ENCODE measurements around the gene XPO6.
"Not testable (repeated sequence)": the region's sequence is repeated elsewhere in the genome, so short reads cannot be mapped to it uniquely, and the experiment has no call there.

Gene XPO6

DNA sequence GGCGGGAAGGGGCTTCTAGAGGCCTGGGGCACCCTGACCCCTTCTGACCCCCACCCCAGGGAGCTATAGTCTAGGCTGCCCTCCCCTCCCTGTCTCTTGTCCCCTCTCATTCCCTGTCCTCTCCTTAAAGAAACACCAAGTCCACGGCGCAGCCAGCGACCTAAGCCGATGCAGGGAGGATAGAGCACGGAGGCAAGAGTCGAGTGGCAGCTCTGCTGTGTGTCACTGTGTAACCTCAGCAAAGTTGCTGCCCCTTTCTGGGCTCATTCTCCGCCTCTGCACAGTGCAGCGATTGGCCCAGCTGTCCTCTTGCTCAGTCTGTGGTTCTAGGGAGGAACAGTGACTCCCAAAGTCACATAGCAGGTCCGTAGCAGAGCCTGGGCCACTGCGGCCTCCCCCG, 44.1 kb upstream of the XPO6 start:
- H3K4me3 ChIP-seq (ENCODE audit: low read length): no peak overlapping the region
- DNase-seq (ENCODE audit: low read depth): no peak
- TF ChIP-seq, protein P1, sequence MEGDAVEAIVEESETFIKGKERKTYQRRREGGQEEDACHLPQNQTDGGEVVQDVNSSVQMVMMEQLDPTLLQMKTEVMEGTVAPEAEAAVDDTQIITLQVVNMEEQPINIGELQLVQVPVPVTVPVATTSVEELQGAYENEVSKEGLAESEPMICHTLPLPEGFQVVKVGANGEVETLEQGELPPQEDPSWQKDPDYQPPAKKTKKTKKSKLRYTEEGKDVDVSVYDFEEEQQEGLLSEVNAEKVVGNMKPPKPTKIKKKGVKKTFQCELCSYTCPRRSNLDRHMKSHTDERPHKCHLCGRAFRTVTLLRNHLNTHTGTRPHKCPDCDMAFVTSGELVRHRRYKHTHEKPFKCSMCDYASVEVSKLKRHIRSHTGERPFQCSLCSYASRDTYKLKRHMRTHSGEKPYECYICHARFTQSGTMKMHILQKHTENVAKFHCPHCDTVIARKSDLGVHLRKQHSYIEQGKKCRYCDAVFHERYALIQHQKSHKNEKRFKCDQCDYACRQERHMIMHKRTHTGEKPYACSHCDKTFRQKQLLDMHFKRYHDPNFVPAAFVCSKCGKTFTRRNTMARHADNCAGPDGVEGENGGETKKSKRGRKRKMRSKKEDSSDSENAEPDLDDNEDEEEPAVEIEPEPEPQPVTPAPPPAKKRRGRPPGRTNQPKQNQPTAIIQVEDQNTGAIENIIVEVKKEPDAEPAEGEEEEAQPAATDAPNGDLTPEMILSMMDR (IDR thresholded peaks at IDR 0.05; ENCODE audit: insufficient read depth, low read depth, low read length, missing control alignments): no peak

DNA sequence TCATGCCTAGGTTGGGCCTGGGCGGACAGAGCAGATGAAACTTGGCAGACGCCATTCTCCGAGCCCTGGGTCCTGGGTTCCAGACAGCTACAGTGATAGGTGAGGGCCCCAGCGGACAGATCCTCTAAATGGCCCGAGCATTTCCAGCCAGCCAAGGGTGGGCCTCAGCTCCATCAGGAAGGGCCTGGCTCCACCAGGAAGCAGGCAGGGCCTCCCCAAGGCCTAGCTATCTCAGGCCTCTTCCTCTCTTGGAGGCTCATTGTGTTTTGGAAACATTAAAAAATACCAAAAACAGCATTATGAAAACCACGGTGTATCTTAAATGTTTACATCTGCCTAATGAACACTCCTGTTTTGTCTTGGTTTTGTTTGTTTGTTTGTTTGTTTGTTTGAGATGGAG, 42.4 kb upstream of the XPO6 start:
- no peak for DNase-seq (ENCODE audit: low read depth)
- TF ChIP-seq, protein P1 (IDR thresholded peaks at IDR 0.05; ENCODE audit: insufficient read depth, low read depth, low read length, missing control alignments): no peak
- no peak overlapping the region for H3K4me3 ChIP-seq (ENCODE audit: low read length)

DNA sequence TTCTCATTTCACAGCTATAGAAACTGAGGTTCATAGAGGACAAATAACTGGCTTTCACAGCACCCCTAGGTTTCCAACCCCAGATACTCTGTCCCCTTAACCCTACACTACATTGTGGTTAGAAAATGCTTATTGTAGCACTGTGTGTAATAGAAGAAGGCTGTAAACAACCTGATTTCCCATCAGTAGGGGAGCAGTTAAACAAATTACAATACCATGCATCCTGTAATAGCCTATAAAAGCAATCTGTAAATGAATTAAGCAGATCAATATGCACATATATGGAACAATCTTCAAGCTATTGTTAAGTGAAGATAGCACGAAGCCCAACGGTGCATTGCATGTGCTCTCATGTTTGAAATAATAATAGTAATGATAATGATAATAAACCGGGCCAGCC, 39.2 kb upstream of the XPO6 start:
- TF ChIP-seq, protein P1 (IDR thresholded peaks at IDR 0.05; ENCODE audit: insufficient read depth, low read depth, low read length, missing control alignments): no peak
- H3K4me3 ChIP-seq (ENCODE audit: low read length): no peak overlapping the region
- no peak for DNase-seq (ENCODE audit: low read depth)

DNA sequence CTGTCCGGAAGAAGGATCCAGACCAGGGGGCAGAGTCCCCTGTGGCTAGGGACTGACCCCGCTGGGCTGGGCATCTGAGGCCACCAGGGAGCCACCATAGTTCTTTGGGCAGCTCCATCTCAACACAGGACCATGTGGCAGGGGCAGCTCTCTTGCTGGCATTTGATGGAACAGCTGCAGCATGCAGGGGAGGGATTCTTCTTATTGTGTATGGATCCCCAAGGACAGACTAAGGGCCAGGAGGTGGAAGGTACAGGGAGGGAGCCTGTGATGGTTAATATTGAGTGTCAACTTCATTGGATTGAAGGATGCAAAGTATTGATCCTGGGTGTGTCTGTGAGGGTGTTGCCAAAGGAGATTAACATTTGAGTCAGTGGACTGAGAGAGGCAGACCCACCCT, 37.7 kb upstream of the XPO6 start:
- H3K4me3 ChIP-seq (ENCODE audit: low read length); DNase-seq (ENCODE audit: low read depth): not testable (repeated sequence)

DNA sequence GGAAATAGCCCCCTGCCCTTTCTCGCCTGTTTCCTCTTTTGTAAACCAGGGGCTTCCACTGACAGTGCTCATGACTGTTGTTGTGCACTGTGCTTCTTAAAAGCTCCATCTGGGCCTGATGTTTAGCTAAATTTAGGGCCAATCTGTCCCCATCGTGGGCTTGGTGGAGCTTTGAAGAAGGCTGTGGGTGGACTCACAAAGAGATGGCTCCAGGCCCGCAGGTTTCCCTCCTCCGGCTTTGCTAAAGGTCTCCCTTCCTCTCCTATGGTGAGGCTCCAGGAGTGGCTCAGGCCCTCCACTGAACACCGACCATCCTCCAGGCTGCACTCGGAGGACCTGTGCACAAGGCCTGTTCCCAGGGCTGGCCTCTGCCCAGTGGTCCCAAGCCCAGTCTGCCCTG, 30.2 kb upstream of the XPO6 start:
- TF ChIP-seq, protein P1 (IDR thresholded peaks at IDR 0.05; ENCODE audit: insufficient read depth, low read depth, low read length, missing control alignments): no peak
- H3K4me3 ChIP-seq (ENCODE audit: low read length): no peak overlapping the region
- no peak for DNase-seq (ENCODE audit: low read depth)

DNA sequence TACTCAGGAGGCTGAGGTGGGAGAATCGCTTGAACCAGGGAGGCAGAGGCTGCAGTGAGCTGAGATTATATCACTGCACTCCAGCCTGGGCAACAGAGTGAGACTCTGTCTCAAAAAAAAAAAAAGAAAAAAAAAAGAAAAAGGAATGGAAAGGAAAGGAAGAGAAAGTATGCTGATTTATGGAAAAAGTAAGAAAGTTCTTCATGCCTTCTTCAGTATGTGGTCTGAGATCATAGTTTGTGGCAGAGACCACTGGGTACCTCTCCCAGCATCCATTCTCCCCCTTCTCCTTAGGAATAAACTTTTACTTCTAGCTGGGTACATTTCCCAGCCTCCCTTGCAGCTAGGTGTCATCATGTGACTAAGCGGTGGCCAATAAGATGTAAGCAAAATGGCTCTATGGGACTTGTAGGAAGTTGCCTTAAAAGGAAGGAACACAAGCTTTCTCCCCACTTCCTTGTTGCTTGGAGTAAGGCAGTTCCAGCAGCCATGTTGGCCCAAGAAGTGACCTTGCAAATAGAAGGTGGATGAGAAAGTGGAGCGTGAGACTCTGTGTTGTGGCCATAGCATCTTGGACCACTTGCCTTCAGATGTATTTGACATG, 26.1 kb upstream of the XPO6 start:
- DNase-seq (ENCODE audit: low read depth): no peak
- H3K4me3 ChIP-seq (ENCODE audit: low read length): no peak overlapping the region
- TF ChIP-seq, protein P1 (IDR thresholded peaks at IDR 0.05; ENCODE audit: insufficient read depth, low read depth, low read length, missing control alignments): no peak

DNA sequence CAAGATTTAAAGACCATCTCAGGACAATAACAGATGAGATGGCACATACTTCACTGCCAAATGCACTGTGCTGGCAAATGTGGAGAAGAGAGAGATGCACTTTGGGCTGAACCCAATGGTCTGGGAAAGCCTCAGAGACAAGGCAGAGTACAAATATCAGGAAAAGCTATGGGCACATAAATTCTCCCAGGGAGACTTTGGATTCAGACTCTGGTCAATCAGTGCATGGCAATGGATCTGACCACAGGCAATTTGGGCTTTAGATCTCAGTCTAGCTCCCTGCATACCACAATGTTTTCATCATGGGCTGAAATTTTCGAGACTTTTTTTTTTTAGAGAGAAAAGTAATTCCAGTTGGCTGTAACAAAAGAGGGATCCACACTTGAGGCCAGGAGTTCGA, 20.0 kb upstream of the XPO6 start:
- DNase-seq (ENCODE audit: low read depth): no peak
- no peak overlapping the region for H3K4me3 ChIP-seq (ENCODE audit: low read length)
- TF ChIP-seq, protein P1 (IDR thresholded peaks at IDR 0.05; ENCODE audit: insufficient read depth, low read depth, low read length, missing control alignments): no peak

DNA sequence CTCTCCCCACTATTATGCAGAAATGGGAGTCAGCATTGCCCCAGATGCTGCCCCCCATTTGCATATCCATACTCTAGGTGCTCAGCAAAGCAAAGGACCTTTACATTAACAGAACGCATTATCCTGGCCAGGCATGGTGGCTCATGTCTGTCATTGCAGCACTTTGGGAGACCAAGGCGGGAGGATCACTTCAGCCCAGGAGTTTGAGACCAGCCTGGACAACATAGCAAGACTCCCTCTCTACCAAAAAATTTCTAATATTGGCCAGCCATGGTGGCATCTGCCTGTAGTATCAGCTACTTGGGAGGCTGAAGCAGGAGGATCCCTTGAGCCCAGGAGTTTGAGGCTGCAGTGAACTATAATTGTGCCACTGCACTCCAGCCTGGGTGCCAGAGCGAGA, 12.1 kb upstream of the XPO6 start:
- DNase-seq (ENCODE audit: low read depth); H3K4me3 ChIP-seq (ENCODE audit: low read length): not testable (repeated sequence)

DNA sequence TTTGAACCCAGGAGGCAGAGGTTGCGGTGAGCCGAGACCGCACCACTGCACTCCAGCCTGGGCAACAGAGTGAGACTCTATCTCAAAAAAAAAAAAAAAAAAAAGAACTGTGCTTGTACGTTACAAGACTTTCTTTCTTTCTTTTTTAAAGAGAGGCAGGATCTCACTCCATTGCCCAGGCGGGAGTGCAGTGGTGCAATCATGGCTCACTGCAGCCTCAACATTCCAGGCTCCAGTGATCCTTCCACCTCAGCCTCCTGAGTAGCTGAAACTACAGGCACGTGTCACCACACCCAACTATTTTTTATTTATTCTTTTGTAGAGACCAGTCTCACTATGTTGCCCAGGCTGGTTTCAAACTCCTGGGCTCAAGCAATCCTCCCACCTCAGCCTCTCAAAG, 8.0 kb upstream of the XPO6 start:
- not testable (repeated sequence) for DNase-seq (ENCODE audit: low read depth); H3K4me3 ChIP-seq (ENCODE audit: low read length)
